ENCODE results near the gene CDHR3. TPM values are rescaled to one million over a fixed set of nuclear protein-coding genes. Genes with fewer than 3 reads are reported as not detected.

Gene CDHR3
- total RNA-seq, 4 donors from 2014 or later = 20.6 to 82.5 (median 49.7) TPM

DNA sequence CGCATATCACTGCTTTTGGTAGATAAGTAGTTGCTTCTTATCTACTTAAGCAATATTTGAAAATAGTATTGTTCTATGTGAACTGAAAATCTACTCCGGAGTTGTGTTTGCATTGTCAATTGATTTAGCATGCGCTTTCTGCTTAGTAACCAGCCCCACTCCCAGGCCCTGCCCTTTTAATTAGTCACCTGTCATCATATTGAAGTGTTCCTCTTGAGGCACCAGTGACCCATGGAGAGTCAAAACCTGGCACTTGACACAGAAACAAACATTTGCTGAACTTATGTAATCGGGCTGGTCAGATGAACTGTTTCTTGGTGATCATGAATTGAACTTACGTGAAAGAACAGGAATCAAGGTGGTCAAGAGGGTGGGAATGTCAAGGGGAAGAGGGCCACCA, 27.8 kb upstream of the CDHR3 start:
- no peaks in the 10 kb centered on the region for H3K9me3 ChIP-seq
- no peak overlapping the region for H3K27ac ChIP-seq
- no peaks in the 10 kb centered on the region for H3K4me1 ChIP-seq
- H3K36me3 ChIP-seq = no peaks in the 10 kb centered on the region
- TF ChIP-seq, protein P1, sequence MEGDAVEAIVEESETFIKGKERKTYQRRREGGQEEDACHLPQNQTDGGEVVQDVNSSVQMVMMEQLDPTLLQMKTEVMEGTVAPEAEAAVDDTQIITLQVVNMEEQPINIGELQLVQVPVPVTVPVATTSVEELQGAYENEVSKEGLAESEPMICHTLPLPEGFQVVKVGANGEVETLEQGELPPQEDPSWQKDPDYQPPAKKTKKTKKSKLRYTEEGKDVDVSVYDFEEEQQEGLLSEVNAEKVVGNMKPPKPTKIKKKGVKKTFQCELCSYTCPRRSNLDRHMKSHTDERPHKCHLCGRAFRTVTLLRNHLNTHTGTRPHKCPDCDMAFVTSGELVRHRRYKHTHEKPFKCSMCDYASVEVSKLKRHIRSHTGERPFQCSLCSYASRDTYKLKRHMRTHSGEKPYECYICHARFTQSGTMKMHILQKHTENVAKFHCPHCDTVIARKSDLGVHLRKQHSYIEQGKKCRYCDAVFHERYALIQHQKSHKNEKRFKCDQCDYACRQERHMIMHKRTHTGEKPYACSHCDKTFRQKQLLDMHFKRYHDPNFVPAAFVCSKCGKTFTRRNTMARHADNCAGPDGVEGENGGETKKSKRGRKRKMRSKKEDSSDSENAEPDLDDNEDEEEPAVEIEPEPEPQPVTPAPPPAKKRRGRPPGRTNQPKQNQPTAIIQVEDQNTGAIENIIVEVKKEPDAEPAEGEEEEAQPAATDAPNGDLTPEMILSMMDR (IDR thresholded peaks at IDR 0.05) = no peak
- DNase-seq = no peak
- no peak overlapping the region for H3K4me3 ChIP-seq
- H3K27me3 ChIP-seq = no peaks in the 10 kb centered on the region

DNA sequence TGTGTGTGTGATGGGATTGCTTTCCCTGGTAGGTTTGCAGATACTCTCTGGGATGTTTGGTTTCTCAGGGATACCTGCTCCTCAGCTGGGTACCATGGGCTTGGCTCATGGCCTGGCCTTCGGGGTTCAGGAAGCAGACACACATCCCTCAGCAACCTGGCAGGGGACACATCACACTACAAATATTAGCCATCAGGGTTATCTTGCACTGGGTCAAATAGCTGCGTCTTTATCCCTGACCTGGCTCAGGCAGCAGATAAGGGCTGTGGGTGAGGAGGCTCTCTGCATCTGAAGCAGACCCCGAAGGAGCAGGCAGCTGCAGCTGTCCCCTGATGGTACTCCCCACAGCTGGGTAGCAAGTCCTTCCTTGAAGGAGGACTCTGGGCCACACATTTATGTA, 25.7 kb upstream of the CDHR3 start:
- H3K4me3 ChIP-seq = no peak overlapping the region
- no peaks in the 10 kb centered on the region for H3K4me1 ChIP-seq
- DNase-seq = no peak
- H3K27me3 ChIP-seq = no peaks in the 10 kb centered on the region
- TF ChIP-seq POLR2A (IDR thresholded peaks at IDR 0.05) = no peak
- TF ChIP-seq, protein P1 (IDR thresholded peaks at IDR 0.05) = no peak
- no peak overlapping the region for H3K27ac ChIP-seq
- no peaks in the 10 kb centered on the region for H3K9me3 ChIP-seq
- no peaks in the 10 kb centered on the region for H3K36me3 ChIP-seq

DNA sequence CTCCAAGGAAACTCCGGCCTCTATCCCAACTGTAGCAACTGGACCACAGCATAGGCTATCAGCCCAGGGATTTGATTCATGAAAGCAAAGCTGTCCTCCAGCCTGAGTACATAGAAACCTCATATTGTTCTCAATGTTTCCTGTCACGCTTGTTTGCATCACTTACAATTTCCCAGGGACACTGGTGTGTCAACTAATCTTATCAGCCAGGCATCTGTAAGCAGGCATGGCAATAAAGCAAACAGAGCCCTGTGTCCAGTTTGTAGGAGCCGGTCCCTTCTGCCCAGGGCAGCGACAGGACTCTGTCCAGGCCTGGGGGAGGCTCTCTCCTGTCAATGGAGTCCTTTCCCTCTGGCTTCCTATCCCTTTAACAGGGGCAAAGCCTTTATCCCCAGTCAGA, 23.0 kb upstream of the CDHR3 start:
- H3K4me1 ChIP-seq = no peaks in the 10 kb centered on the region
- no peak for TF ChIP-seq POLR2A (IDR thresholded peaks at IDR 0.05)
- TF ChIP-seq, protein P1 (IDR thresholded peaks at IDR 0.05) = no peak
- DNase-seq = no peak

DNA sequence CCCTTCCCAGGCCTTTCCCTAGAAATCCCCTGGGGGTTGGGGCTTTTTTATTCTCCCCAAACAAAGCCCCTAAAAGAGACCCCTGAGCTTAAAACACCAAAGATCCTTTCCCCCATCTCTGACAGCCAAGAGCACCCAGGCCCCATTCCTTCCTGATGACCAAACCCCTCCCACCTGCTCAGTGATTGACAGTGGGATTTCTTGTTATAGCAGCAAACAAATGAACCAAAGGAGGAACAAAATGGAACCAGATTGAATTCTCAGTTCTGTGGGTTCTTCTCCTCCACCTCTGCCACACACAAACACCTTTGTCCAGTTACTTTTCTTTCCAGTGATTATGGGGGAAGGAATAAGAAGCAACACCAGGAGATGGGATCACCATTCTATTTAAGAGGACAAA, 21.5 kb upstream of the CDHR3 start:
- no peaks in the 10 kb centered on the region for H3K4me1 ChIP-seq
- TF ChIP-seq, protein P1 (IDR thresholded peaks at IDR 0.05) = no peak
- TF ChIP-seq POLR2A (IDR thresholded peaks at IDR 0.05) = no peak
- no peaks in the 10 kb centered on the region for H3K36me3 ChIP-seq
- H3K4me3 ChIP-seq = no peak overlapping the region
- H3K9me3 ChIP-seq = no peaks in the 10 kb centered on the region
- H3K27me3 ChIP-seq = no peaks in the 10 kb centered on the region
- H3K27ac ChIP-seq = no peak overlapping the region
- no peak for DNase-seq

More for the DNA sequence above, 23.0 kb upstream of the CDHR3 start:
- Histone ChIP-seq H3K27me3 (no peaks in the 10 kb centered on the region), H3K4me3 (no peak overlapping the region), H3K27ac (no peak overlapping the region), H3K36me3 (no peaks in the 10 kb centered on the region), H3K9me3 (no peaks in the 10 kb centered on the region)

DNA sequence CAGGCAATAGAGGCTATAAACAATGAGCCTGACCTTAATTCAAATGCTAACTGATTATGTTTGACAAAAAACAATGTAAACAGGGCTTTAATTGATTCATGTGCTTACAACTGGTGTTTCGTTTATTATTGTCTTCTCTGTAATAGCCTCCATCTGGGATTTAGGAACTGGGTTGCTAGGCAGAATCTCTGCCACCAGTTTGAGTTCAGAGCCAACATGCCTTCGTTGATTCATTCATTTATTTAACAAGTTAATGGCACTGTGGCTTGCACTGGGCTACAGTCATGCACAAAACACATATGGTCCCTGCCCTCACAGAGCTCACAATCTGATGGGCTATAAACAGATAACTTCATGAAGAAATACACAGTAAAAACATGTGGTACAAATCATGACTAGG, 19.6 kb upstream of the CDHR3 start:
- Histone ChIP-seq H3K36me3 (no peaks in the 10 kb centered on the region), H3K9me3 (no peaks in the 10 kb centered on the region), H3K4me1 (no peaks in the 10 kb centered on the region), H3K27ac (no peak overlapping the region), H3K4me3 (no peak overlapping the region), H3K27me3 (no peaks in the 10 kb centered on the region)
- TF ChIP-seq POLR2A (IDR thresholded peaks at IDR 0.05) = no peak
- TF ChIP-seq, protein P1 (IDR thresholded peaks at IDR 0.05) = no peak
- DNase-seq = no peak

DNA sequence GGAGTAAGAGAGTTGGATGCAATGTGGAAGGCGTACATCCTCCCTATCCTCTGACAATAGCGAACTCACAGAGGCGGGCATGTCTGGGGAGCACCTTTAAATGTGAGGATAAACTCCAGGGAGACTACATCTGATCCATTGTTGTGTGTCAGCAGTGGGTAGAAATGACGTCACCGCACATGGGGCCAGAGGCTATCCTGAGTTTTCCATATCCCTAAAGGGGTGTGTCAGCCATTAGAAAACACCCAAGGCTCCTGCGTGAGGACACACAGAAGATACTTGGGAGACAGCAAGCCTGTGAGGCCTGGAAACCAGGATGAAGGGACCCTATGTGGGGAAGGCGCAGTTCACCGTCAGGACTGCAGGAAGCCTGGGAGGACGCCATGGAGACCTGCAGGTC, 17.2 kb upstream of the CDHR3 start:
- no peak overlapping the region for H3K4me3 ChIP-seq
- H3K4me1 ChIP-seq = no peaks in the 10 kb centered on the region
- DNase-seq = no peak
- no peak overlapping the region for H3K27ac ChIP-seq
- H3K36me3 ChIP-seq = no peaks in the 10 kb centered on the region
- TF ChIP-seq POLR2A (IDR thresholded peaks at IDR 0.05) = no peak
- TF ChIP-seq, protein P1 (IDR thresholded peaks at IDR 0.05) = no peak
- no peaks in the 10 kb centered on the region for H3K9me3 ChIP-seq
- no peaks in the 10 kb centered on the region for H3K27me3 ChIP-seq
